HG03439 (cell line): ENCODE data around the gene YIF1A.
A peak's percentile ranks its signal among the peaks of the same experiment; 100 is the strongest.
"Not testable (repeated sequence)": the region's sequence is repeated elsewhere in the genome, so short reads cannot be mapped to it uniquely, and the experiment has no call there.

Experiments
- ATAC-seq: cut with Tn5 transposase; IDR thresholded peaks from one replicate; pipeline ENCODE4 v1.9.1; 2021; ENCODE audit warnings: mild to moderate bottlenecking, moderate library complexity; ENCODE audit not compliant: unreplicated experiment

YIF1A gene

DNA sequence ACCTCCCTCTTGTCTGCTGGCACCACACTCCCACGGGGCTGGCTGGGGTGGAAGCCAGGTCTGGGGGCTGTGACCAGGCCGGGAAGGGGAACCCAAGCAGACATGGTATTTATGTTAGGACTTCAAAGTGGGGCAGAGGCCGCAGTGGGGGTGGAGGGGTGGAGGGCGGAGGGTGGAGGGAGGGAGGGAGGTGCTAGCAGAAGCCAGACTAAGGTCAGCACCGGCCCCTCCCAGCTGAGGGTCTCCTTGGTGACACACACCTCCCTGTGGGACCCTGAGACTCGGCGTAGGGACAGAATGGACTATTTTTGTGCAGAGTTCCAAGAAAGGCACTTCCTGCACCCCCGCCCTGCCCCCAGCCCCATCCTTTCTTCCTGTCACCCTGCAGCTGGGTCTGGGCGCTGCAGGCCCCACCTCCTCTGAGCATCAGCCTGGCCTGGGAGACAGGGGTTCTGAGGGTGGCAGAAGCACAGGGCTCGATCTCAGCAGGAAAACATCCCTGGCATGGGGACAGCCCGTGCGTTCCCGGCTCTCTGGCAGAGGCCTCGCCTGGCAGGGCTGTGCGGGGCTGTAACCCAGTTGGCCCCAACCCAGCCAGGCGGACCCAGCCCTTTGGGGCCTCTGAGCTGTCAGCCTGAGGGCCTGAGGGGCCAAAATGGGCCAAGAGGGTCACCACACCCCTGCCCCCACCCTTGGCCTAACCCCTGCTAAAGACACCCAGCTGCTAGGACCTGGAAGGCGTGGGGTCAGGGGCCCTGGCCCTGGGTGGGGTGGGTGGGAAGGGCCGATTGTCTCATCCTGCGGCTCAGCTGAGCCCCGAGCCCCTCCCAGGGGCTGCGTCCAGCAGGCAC, 37.5 kb upstream of the YIF1A start:
- no peak for ATAC-seq

DNA sequence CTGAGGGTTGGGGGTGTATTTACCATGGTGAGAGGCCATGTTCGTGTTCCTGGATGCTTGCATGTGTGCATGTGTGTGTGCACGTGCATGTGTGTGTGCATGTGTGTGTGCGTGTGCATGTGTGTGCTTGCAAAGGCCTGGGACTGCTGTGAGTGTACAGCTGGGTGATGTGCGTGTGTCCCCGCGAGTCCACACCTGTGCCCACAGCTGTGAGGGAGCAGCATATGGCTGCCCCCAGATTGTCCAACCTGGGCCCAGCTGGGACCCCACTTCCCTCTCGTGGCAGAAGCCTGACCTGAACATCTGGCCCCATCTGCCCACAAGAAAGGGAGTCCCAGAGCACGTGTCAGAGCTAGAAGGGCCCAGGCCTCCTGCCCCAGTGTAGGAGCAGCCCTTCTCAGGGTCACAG, 36.3 kb upstream of the YIF1A start:
- ATAC-seq: no peak

DNA sequence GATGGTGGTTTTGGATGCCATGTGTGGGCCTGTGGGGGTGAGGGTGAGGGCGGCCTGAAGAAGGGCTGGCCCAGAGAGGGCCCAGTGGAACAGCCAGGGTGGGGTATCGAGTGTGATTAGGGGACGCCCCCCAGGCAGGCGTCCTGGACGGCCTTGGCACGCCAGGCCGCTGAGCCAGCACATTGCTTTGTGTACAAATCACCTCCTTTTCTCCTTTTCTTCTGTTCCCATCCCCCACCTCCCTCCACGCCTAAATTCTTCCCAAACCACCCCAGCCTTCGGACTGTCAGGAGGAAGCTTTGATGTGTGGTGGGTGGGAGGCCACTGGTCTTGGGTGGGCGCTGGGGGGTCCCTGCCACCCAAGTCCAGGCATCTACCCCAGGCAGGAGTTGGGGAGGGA, 35.7 kb upstream of the YIF1A start:
- ATAC-seq: no peak

DNA sequence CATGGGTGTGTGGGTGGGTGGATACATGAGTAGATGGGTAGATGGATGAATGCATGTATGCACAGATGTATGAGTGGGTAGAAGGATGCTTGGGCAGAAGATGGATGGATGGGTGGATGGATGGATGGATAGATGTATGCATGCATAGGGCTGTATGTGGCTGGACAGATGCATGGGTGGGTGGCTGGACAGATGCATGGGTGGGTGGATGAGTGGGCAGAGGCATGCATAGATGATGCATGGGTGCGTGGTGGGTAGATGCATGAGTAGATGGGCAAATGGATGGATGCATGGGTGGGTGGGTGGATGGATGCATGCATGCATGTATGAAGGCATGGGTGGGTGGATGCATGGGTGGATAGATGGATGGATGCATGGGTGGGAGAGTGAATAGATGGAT, 34.7 kb upstream of the YIF1A start:
- no peak for ATAC-seq

DNA sequence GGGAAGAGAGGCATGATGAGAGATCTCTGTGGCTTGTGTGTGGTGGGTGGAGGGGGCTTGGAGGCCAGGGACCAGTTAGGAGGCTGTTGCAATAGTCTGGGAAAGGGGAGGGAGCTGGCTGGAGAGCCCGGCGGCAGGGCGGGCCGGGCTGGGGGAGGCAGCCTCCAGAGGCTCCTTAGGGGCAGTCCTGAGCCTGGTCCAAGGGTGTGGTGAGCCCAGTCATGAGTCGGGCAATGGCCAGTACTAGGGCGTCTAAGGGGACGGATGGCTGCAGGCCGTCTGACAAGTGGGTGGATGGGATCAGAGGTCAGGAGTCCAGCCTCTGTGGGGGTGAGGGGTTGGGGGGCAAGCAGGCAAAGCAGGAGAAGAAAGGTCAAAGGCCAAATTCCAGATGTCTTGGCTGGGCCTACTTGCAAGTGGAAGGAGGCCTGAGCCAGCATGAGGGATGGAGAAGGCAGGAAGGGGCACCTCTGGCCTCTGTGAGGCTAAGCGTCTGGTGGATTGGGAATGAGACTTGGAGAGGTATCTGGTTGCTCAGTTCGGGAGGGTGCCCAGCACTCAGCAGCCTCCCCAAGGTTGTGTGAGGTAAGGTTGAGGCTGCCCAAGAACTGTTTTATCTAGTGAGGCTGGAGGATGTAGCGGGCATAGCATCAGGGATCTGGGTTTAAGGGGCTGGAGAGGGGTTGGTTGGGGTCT, 33.9 kb upstream of the YIF1A start:
- no peak for ATAC-seq

DNA sequence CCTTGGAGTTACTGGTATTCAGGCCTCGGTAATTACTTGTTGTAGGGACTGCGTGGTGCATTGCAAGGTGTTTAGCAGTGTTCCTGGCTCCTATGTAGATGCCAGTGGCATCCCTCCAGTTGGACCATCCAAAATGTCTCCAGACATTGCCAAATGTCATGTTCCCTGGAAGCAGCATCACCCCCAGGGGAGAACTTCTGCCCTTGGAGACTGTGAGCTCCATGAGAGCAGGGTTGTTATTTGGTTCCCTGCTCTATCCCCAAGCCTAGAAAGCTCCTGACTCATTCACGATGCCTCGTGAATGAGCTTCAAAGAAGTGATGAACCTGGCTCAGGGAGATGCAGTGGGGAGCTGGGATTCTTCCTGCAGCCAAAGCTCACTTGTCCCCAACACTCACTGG, 32.7 kb upstream of the YIF1A start:
- no peak for ATAC-seq

DNA sequence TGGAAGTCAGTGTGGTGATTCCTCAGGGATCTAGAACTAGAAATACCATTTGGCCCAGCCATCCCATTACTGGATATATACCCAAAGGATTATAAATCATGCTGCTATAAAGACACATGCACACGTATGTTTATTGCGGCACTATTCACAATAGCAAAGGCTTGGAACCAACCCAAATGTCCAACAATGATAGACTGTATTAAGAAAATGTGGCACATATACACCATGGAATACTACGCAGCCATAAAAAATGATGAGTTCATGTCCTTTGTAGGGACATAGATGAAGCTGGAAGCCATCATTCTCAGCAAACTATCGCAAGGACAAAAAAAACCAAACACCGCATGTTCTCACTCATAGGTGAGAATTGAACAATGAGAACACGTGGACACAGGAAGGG, 31.8 kb upstream of the YIF1A start:
- ATAC-seq: not testable (repeated sequence)

DNA sequence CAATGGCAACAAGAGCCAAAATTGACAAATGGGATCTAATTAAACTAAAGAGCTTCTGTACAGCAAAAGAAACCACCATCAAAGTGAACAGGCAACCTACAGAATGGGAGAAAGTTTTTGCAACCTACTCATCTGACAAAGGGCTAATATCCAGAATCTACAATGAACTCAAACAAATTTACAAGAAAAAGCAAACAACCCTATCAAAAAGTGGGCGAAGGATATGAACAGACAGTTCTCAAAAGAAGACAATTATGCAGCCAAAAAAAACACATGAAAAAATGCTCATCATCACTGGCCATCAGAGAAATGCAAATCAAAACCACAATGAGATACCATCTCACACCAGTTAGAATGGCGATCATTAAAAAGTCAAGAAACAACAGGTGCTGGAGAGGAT, 31.3 kb upstream of the YIF1A start:
- ATAC-seq: not testable (repeated sequence)

DNA sequence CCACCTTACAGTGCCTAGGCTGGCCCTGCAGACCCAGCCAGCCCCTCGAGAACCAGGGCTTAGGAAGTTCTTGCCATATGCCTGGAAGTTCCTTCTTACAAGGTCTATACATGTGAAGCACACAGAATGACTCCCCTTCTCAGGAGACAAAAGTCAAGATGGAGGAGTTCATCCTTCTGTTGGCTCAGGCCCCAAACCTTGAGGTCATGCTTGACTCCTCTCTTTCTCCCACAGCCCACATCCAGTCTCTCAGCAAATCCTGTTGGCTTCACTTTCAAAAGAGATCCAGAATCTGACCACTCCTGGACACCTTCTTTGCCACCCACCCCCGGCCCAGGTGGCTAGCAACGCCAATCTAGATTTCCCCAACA, 29.6 kb upstream of the YIF1A start:
- ATAC-seq: no peak

DNA sequence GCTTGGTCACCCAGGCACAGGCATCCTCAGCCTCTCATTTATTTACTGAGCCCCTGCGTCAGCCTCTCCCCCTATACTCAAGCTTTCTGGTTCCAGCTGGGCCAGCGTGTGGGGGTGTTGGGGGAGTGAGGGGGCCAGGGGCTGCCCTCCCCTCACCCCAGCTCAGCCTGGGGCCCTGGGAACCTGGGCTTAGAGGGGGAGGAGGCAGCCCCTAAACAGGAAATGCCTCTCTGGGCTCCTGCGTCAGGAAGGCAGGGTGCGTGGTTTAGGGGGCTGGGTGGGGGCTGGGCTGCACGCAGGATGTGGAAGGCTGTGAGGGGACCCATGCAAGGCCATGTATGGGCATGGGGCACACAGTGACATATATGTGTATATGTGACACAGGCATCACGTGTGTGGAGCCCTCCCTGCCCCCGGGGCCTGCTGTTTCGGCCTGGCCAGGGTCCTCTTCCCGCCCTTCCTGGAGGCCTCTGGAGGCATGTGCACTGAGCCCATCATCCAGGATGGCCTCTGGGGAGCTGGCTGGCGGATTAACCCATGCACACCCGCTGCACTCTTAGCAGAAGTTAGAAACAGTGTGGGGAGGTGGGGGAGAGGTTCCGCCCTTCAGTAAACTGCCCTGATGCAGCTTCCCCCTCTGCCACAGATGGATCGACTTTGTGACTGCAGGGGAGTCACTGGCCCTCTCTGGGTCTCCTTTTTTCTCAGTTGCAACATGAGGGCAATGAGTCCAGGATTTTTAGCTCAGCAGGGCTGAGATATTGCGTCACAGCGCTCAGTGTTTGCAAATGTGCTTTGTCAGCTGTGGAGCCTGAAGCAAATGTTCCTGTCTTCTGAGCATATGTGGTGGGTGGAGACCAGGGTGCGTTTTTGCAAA, 29.0 kb upstream of the YIF1A start:
- no peak for ATAC-seq

DNA sequence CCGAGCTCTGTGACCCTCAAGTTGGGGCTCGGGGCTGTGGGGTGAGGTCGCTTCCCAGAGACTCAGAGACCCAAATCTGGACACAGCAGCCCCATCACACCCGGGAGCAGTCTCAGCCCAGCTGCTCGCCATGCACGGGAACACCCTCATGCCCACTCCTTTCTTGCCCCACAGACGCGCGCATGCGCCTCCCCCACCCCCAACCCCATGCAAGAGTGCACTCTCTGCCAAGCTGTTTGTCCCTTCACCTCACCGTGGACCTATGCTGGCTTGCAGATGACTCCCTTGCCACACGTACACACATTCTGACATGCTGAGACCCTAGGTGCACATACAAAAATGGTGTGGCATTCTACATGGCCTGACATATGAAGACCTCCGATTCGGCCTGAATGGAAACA, 28.4 kb upstream of the YIF1A start:
- no peak for ATAC-seq

DNA sequence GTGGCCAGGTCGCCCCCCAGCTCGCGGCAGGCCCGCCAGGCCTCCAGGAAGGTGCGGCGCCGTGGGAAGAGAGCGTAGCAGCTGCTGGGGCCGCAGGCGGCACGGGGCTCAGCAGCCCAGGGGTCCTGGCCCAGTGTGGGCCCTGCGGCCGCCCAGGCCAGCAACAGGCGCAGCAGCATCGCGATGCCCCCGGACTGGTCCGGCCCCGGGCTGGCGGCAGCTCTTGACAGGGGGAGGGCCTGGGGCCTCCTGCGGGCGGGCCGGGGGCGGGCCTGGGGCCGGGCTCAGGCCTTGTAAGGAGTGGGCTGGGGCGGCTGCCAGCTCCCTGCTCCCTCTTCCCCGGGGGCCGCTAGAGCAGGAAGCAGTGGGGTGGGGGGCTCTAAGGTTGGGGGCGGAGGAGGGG, 27.9 kb upstream of the YIF1A start, which contains the start of gene CD248:
Gene CD248, minus strand, starts transcription at position 196 of the 403 bp plus-strand sequence. Its CDS starts 17 bp downstream, at position 179.
- no peak for ATAC-seq

DNA sequence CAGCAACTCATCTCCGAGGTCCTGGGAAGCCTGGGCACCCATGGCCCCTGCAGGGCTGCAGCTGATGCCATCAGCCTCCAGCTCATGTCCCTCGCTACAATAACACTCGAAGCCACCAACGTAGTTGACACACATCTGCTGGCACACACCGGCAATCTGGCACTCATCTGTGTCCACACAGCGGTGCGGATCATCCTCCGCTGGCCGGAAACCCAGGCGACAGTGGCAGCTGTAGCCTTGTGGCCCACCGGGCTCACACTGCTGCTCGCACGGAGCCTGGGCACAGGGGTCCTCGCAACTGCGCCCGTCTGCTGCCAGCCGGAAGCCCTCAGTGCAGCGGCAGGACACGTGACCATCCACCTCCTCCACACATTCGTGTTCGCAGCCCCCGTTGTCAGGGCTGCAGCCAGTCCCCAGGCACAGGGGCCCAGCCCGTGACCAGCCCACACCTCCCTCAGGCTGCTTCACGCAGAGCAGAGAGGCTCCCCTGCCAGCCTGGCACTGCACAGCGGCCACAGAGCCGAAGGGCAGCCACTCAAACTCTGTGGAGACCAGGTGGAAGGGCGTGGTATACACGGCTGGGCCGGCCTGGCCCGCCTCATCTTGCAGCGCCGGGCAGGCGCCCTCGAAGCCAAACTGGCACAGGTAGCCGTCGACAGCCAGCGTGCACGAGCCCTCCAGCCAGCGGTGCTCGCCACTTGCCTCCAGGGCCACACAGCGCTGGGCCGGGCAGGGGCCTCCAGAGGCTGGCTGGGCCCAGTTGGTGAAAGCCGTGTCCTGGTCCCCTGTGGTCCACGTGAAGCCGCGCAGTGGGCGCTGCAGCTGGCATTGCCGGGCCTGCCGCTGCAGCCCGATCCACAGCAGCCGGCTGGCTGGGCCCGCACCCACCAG, 27.2 kb upstream of the YIF1A start:
- ATAC-seq: no peak

DNA sequence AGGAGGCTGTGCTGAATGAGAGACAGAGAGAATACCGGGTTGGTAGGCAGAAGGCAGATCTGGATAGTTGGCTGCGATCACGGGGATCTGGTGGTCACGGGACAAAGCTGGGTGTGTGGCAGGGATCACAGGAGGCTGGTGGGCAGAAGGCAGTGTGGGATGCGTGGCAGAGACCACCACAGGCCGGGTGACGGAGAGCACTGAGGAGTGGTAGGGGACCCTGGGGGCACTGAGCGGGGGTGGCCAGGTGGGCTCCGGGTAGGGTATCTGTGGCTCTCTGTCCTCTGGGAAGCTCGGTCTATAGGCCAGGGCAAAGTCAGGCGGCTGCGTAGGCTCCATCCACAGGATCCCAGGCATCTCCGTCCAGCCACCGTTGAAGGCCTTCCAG, 26.5 kb upstream of the YIF1A start:
- ATAC-seq: no peak

DNA sequence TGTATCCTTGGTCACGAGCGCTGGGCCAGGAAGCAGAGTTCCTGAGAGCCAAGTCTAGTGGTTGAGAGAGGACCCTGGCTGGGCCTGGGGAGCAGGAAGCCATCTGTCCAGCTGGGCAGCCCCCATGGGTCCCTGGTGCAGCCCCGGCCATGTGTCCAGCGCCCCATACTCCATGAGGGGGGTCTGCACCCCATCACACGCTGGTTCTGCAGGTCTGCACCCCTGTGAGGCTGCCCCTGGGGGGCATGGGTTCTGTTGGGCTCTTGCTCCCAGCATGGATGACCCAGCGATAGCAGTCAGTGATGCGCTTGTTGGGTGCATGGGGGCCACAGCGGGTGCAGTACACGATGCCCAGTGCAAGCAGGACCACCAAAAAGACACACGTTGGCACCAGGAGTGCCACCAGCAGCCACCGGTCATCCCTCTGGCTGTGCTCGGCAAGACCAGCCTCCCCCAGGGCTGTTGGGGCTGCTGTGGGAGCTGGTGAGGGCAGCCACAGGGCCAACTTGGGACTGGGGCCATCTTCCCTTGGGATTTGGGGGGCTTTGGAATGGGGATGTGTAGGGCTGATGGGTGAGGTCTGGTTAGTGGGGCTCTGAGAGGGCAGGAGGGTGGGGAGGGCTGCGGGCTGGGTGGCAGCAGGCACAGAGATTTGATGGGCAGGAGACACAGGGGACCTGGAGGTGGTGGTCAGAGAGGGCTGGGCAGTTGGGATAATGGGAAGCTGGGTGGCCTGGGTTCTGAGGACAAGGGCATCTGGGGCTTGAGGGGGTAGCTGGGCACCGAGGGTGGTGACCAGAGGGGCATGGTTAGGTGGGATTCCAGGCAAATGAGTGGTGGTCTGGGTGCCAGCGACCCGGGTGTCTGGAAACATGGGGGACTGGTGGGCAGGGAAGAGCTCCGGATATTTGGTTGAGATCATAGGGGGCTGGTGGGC, 25.9 kb upstream of the YIF1A start:
- no peak for ATAC-seq

DNA sequence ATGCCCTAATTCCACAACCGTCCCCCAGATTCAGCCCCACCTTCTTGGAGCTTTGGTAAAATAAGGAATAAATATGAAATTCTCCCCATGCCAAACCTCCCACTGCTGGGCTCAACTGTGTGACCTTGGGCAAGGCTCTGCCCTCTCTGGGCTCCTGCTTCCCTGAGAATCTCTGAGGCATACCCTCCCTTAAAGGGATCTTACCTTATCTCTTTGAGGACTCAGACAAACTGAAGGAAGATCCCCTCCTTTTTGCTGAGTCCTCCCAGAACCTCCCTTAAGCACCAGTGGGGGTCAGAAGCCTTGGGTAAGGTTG, 25.2 kb upstream of the YIF1A start:
- no peak for ATAC-seq

DNA sequence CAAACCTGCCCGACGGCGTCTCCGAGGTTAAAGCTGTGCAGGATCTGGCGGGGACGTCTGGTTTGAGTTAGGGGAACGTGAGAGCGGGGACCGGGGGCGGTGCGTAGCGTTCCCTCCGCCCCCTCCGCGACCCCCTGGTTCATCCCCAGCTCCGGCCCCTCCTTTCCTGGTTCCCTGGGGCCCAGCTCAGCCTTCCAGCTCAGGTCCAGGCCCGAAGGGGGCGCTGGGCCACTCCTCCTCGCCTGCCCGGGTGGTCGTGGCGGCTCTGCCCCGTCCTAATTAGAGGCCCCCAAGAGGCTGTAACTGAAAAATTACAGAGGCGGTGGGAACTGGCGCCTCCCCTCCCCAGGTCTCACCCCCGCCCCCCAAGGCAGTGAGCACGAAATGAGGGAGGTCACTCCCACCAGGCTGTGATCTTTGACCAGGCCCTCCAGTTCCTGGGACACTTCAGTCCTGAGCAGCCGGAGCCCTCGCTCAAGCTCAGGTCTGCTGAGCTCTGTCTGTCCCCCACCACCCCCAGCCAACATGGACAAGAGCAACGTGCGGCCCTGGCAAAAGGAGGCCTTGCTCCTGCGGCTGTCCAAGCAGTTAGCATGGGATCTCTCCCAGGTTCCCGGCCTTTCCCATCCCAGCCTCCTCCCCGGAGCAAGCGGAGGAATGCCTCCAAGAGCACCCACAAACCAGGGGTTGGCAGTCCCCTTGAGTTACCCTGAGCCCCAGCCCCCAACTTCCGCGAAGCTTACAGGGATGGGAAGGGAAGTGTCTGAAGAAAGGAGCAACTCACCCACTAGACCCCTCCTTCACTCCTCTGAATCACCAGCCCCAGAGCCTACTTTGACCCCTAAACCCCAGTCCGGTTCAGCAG, 24.6 kb upstream of the YIF1A start:
- ATAC-seq: no peak

DNA sequence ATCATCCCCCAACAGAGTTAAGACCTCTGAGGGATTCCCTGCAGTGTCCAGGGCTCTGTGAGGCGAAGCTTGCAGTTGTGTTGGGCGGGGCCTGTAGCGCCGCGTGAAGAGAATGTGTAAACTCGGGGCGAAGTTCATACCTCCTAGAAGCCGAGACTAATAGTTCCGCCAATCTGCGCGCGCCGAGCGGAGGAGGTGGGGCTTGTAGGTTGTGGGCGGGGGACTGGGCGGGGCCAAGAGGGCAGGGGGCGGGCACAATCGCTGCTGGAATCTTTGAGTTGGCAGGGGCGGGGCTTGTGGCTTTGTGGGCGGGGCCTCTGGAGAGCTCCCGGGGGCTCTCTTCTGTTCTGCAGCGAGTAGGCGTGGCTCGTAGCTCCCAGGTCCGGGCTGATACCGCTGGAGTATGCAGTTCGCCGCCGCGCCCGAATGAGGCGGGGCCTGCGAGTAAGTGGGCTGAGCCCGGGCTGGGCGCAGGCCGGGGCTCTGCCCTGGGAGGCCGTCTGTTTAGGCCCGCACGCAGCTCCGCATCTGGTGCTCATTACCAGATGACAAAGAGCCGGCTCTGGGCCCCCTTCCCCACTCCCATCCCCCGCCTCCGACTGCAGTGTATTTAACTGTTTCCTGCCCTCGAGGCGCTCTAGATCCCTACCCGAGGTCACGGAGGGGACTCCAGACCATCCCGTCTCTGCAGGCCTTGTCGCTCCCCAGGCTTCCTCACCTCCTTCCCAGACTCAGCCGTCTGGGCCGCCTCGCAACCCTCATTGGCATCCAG, 23.8 kb upstream of the YIF1A start:
- ATAC-seq: peak; percentile 46
